HEK293 (cell line): ENCODE measurements around the gene POLR3GL.

Source experiments
- CTCF ChIP-seq: fragments of 450-650 bp; formaldehyde crosslinking; IDR thresholded peaks from 2 replicates; pipeline ENCODE4 v1.5.1; 2016; ENCODE audit warnings: missing biosample characterization, missing genetic modification characterization
- PATZ1 ChIP-seq: fragments of 450-650 bp; formaldehyde crosslinking; IDR thresholded peaks from 2 replicates; pipeline ENCODE4 v1.5.1; 2016; ENCODE audit warnings: missing biosample characterization, missing genetic modification characterization
- YY1 ChIP-seq: fragments of 450-650 bp; formaldehyde crosslinking; IDR thresholded peaks from 2 replicates; pipeline ENCODE4 v1.5.1; 2018; ENCODE audit warnings: missing biosample characterization, missing genetic modification characterization
- YY2 ChIP-seq: fragments of 450-650 bp; formaldehyde crosslinking; IDR thresholded peaks from 2 replicates; pipeline ENCODE4 v1.5.1; 2016; ENCODE audit warnings: missing biosample characterization, missing genetic modification characterization
- ZBTB49 ChIP-seq: fragments of 450-650 bp; formaldehyde crosslinking; IDR thresholded peaks from 2 replicates; pipeline ENCODE4 v1.5.1; 2016; ENCODE audit warnings: missing biosample characterization, missing genetic modification characterization, low read depth
- ZNF624 ChIP-seq: fragments of 450-650 bp; formaldehyde crosslinking; IDR thresholded peaks from 2 replicates; pipeline ENCODE4 v1.5.1; 2017; ENCODE audit warnings: missing biosample characterization, missing genetic modification characterization
- ZNF629 ChIP-seq: fragments of 450-650 bp; formaldehyde crosslinking; IDR thresholded peaks from 2 replicates; pipeline ENCODE4 v1.5.1; 2017; ENCODE audit warnings: missing biosample characterization, missing genetic modification characterization

GRCh38 chr1:146012703-146013558, 48.4 kb downstream of the POLR3GL start:
- no peak for TF ChIP-seq ZBTB49 (tag by site-specific recombination)
- TF ChIP-seq PATZ1 (tag by site-specific recombination): no peak
- peak; percentile 73 for TF ChIP-seq CTCF (tag by site-specific recombination)
- peak; percentile 51 for TF ChIP-seq ZNF629 (tag by site-specific recombination)
- no peak for TF ChIP-seq YY1
- TF ChIP-seq YY2 (tag by site-specific recombination): no peak
- no peak for TF ChIP-seq ZNF624 (tag by site-specific recombination)
